Cardiac fibroblast (primary cell): ENCODE results near the gene ZCCHC2.

Source experiments
- DNase-seq, 2 donors: peaks; one replicate each; pipeline versions ENCODE4 v3.0.0 to v3.0.0-alpha.2; 2010; ENCODE audit warnings: low read depth in 2 of 2
- H3K4me3 ChIP-seq, 2 donors: replicated peaks in 1 of 2; 1 replicate in 1 of 2; 2 replicates in 1 of 2; pipeline ENCODE4 v1.5.1; 2011; ENCODE audit warnings: low read depth in 2 of 2, low read length in 2 of 2, mild to moderate bottlenecking in 2 of 2, moderate library complexity in 1 of 2
- TF ChIP-seq, protein P1 (sequence below): IDR thresholded peaks from one replicate; pipeline ENCODE4 v1.5.1; 2011; ENCODE audit warnings: low read depth, mild to moderate bottlenecking, low read length, inconsistent platforms

Gene ZCCHC2

GRCh38 chr18:62588217-62588616, 65.4 kb downstream of the ZCCHC2 start:
- TF ChIP-seq, protein P1, sequence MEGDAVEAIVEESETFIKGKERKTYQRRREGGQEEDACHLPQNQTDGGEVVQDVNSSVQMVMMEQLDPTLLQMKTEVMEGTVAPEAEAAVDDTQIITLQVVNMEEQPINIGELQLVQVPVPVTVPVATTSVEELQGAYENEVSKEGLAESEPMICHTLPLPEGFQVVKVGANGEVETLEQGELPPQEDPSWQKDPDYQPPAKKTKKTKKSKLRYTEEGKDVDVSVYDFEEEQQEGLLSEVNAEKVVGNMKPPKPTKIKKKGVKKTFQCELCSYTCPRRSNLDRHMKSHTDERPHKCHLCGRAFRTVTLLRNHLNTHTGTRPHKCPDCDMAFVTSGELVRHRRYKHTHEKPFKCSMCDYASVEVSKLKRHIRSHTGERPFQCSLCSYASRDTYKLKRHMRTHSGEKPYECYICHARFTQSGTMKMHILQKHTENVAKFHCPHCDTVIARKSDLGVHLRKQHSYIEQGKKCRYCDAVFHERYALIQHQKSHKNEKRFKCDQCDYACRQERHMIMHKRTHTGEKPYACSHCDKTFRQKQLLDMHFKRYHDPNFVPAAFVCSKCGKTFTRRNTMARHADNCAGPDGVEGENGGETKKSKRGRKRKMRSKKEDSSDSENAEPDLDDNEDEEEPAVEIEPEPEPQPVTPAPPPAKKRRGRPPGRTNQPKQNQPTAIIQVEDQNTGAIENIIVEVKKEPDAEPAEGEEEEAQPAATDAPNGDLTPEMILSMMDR: no peak
- DNase-seq: no peak
- no peak overlapping the region for H3K4me3 ChIP-seq

DNA sequence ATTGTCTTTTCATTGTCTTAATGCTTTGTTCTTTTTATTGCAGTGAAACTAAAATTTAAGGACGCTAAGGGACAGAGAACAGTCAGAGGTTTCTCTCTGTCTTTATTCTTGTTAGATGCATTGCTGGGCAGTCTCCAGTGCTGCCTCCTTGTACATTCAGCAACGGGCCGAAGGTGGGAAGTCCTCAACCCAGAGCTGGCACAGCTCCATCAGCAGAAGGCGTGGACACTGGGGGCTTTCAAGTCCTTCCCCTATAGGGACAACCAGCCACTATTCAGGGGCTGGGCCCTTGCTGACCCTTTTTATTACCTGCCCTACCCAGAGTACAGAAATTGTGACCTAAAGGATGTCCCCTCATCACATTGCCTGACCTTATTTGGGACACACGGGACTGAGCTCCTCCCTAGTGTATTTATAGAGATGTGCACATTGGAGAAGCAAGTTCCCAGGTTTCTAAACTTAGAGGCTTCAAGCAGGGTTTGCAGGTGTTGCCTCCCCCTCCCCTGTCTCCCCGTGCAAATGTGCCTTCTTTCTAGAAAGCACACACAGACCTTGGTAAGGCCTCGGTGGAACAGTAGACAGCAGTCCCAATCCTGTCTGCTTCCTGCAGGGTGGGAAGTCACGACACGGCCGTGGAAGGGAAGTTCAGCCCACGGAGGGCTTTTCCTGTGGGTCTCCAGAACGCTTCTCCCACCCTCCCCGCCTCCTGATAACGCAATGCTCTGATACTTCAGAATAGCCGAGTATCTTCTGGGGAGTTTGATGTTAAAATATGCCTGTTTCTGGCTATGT, 68.2 kb downstream of the ZCCHC2 start:
- no peak overlapping the region for H3K4me3 ChIP-seq
- no peak for DNase-seq
- TF ChIP-seq, protein P1: no peak

GRCh38 chr18:62596145-62597005, 73.5 kb downstream of the ZCCHC2 start:
- TF ChIP-seq, protein P1: no peak
- DNase-seq: peak in 1 of 2 donors; percentile 24
- H3K4me3 ChIP-seq: peak overlapping the region; percentile 14 to 38

- TF ChIP-seq, protein P1: no peak
- DNase-seq: no peak
- H3K4me3 ChIP-seq: no peak overlapping the region
Measured at GRCh38 chr18:62601871-62602270, 79.0 kb downstream of the ZCCHC2 start.

DNA sequence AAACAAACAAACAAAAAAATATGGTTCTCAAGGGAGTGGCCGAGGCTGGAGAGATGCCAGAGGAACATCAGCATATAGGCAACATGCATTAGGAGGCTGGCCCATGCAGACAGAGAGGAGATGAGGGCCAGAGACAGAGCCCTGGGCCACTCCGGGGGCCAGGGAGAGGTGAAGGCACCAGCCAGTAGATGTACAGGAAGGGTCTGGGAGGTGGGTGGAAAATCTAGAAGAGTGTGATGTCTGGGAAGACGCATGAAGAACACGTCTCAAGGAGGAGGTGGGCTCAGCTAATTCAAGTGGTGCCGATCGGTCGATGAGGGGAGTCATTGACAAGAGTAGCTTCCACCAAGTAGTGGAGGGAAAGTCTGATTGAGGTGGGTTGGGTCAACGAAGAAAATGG, 79.9 kb downstream of the ZCCHC2 start:
- no peak for DNase-seq
- TF ChIP-seq, protein P1: no peak
- no peak overlapping the region for H3K4me3 ChIP-seq

- H3K4me3 ChIP-seq: no peak overlapping the region
- TF ChIP-seq, protein P1: no peak
- DNase-seq: no peak
Measured at GRCh38 chr18:62603211-62603610, 80.4 kb downstream of the ZCCHC2 start.
